ENCODE measurements around the gene DUS1L. TPM values are rescaled to one million over a fixed set of nuclear protein-coding genes. Genes with fewer than 3 reads are reported as not detected.

DUS1L gene
- total and polyA plus RNA-seq, 4 donors: 40.0 to 179 (median 100.0) TPM

GRCh38 chr17:82091264-82092066, 25.9 kb upstream of the DUS1L start:
- 96 to 98% methylated on average over 34 to 37 of the region's 37 CpGs for WGBS, 2 donors
- DNase-seq: no peak
- H3K36me3 ChIP-seq (ENCODE audit: control insufficient read depth in 4 of 4, insufficient read depth in 4 of 4, low read length in 4 of 4): peaks cover 10 to 91% (median 20%) of the 10 kb centered on the region in 4 donors

GRCh38 chr17:82090549-82091263, 25.1 kb upstream of the DUS1L start:
- ATAC-seq (ENCODE audit: insufficient read depth, low FRiP score) (no peak), DNase-seq (no peak)
- TF ChIP-seq CTCF (IDR thresholded peaks at IDR 0.05; ENCODE audit: control extremely low read depth, extremely low read depth): no peak
- Histone ChIP-seq H3K4me1 (ENCODE audit: control insufficient read depth in 5 of 5, insufficient read depth in 5 of 5, low read length in 5 of 5) (no peaks in the 10 kb centered on the region), H3K36me3 (ENCODE audit: control insufficient read depth in 4 of 4, insufficient read depth in 4 of 4, low read length in 4 of 4) (peaks cover 8 to 94% (median 22%) of the 10 kb centered on the region in 4 donors), H3K9ac (ENCODE audit: insufficient read depth in 1 of 2, low read length in 2 of 2) (no peak overlapping the region), H3K27ac (ENCODE audit: low read depth in 1 of 2, low read length in 1 of 2) (no peak overlapping the region), H3K4me3 (no peak overlapping the region), H3K27me3 (ENCODE audit: control insufficient read depth in 3 of 3, insufficient read depth in 3 of 3, low read length in 2 of 3) (no peaks in the 10 kb centered on the region), H3K9me3 (ENCODE audit: control insufficient read depth in 4 of 4, insufficient read depth in 3 of 4, low read length in 3 of 4) (no peaks in the 10 kb centered on the region)
- WGBS, 2 donors: 96 to 98% methylated on average over 29 of the region's 29 CpGs

More at GRCh38 chr17:82091264-82092066, 25.9 kb upstream of the DUS1L start:
- no peak overlapping the region for H3K4me3 ChIP-seq
- no peaks in the 10 kb centered on the region for H3K9me3 ChIP-seq (ENCODE audit: control insufficient read depth in 4 of 4, insufficient read depth in 3 of 4, low read length in 3 of 4)
- no peak overlapping the region for H3K9ac ChIP-seq (ENCODE audit: insufficient read depth in 1 of 2, low read length in 2 of 2)
- TF ChIP-seq CTCF (IDR thresholded peaks at IDR 0.05; ENCODE audit: control extremely low read depth, extremely low read depth): no peak
- no peak for ATAC-seq (ENCODE audit: insufficient read depth, low FRiP score)
- no peak overlapping the region for H3K27ac ChIP-seq (ENCODE audit: low read depth in 1 of 2, low read length in 1 of 2)
- peaks cover 0 to 6% (median 0%) of the 10 kb centered on the region in 5 donors for H3K4me1 ChIP-seq (ENCODE audit: control insufficient read depth in 5 of 5, insufficient read depth in 5 of 5, low read length in 5 of 5)
- no peaks in the 10 kb centered on the region for H3K27me3 ChIP-seq (ENCODE audit: control insufficient read depth in 3 of 3, insufficient read depth in 3 of 3, low read length in 2 of 3)

GRCh38 chr17:82089723-82090548, 24.3 kb upstream of the DUS1L start:
- DNase-seq (no peak), ATAC-seq (ENCODE audit: insufficient read depth, low FRiP score) (no peak)
- H3K9me3 ChIP-seq (ENCODE audit: control insufficient read depth in 4 of 4, insufficient read depth in 3 of 4, low read length in 3 of 4): no peaks in the 10 kb centered on the region
- peaks cover 8 to 95% (median 22%) of the 10 kb centered on the region in 4 donors for H3K36me3 ChIP-seq (ENCODE audit: control insufficient read depth in 4 of 4, insufficient read depth in 4 of 4, low read length in 4 of 4)
- no peak overlapping the region for H3K27ac ChIP-seq (ENCODE audit: low read depth in 1 of 2, low read length in 1 of 2)
- no peaks in the 10 kb centered on the region for H3K4me1 ChIP-seq (ENCODE audit: control insufficient read depth in 5 of 5, insufficient read depth in 5 of 5, low read length in 5 of 5)
- 92 to 93% methylated on average over 29 of the region's 29 CpGs for WGBS, 2 donors
- no peaks in the 10 kb centered on the region for H3K27me3 ChIP-seq (ENCODE audit: control insufficient read depth in 3 of 3, insufficient read depth in 3 of 3, low read length in 2 of 3)
- no peak overlapping the region for H3K9ac ChIP-seq (ENCODE audit: insufficient read depth in 1 of 2, low read length in 2 of 2)
- no peak overlapping the region for H3K4me3 ChIP-seq
- no peak for TF ChIP-seq CTCF (IDR thresholded peaks at IDR 0.05; ENCODE audit: control extremely low read depth, extremely low read depth)

Data from lung (tissue), 12 donors.